Activated CD4-positive, alpha-beta T cell treated with anti-CD3 and anti-CD28 coated beads, Interleukin-2, amount 50 U/mL, for 48 hours (primary cell): ENCODE measurements around the gene XYLT1.
A peak's percentile ranks its signal among the peaks of the same experiment; 100 is the strongest.
"Not testable (repeated sequence)": the region's sequence is repeated elsewhere in the genome, so short reads cannot be mapped to it uniquely, and the experiment has no call there.

Experiments used
- DNase-seq, 2 experiments: peaks; one replicate each; pipeline ENCODE4 v3.0.0-alpha.2; 2020

XYLT1 gene

GRCh38 chr16:17354685-17355084 lies 116.1 kb downstream of the XYLT1 start:
- DNase-seq = no peak

DNA sequence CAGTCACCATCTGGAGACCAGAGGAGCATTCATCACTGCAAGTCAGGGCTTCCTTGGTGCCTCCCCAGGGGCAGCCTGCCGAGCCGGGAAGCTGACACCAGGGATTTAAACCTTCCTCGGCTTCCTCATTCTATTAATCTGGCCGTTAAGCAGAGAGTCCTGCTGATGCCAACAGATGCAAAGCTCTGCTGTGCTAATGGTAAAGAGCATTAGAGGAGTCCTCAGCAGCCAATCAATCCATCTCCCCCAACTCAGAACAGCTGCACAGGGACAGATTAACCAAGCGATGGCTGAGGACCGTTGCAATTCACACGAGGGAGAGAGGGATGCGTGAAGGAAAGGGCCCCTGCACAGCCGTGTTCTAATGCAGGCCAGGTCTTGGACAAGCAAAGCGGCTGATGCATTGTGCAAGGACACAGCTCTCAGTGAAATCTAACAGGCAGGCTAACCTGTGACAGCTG lies 116.6 kb downstream of the XYLT1 start:
- no peak for DNase-seq

- no peak for DNase-seq
Measured at GRCh38 chr16:17353561-17353960, 117.2 kb downstream of the XYLT1 start.

DNA sequence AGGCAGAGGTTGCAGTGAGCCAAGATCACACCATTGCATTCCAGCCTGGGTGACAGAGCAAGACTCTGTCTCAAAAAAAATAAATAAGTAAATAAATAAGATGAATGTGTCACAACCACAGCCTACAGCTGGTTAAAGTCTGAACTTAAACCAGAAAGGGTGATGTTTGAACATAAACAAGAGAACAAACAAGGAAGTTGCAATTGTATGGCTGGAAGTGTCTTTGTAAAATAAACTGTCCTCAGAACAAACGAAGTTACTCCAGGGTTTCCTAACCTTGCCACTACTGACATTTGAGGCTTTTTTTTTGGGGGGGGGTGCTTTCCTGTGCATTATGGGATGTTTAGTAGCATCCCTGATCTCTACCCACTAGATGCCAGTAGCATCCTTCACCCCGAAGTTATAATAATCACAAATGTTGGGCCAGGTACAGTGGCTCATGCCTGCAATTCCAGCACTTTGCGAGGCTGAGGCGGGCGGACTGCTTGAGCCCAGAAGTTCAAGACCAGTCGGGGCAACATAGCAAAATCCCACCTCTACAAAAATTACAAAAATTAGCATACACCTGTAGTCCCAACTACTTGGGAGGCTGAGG lies 119.2 kb downstream of the XYLT1 start:
- no peak for DNase-seq

- no peak for DNase-seq
Measured at GRCh38 chr16:17350207-17350606, 120.6 kb downstream of the XYLT1 start.

- DNase-seq = no peak
Measured at GRCh38 chr16:17348826-17349225, 121.9 kb downstream of the XYLT1 start.

DNA sequence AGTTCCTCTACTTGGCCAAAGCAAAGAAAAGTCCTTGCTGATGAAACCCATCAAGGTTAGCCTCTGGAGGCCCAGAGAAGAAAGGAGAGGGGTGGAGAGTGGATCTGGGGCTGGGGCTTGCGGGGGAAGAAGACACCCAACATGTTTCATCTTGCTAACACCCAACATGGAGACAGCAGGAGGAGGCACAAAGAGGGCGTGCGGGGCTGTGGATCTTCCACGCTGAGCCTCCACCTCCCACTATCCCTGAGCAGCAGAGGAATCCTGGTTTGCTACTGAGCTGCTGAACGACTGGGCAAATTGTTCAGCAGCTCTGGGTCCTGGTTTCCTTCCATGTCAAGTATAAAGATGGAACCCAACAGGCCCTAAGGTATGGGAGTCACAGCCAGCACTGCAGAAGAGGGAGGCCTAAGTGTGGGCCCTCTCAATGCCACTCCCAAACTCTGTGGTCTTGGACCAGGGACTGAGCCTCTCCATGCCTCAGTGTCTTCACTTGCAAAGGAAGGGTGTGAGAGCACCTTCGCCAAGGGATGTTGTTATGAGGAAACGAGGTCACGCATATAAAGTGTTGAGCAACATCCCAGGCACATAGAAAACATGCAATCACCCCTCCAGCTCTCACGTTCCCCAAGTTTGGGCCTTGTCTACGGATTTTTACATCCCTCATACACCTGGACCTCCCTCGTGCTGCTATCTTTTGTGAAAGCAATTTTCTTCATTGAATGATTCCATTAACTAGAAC lies 122.5 kb downstream of the XYLT1 start:
- no peak for DNase-seq

DNA sequence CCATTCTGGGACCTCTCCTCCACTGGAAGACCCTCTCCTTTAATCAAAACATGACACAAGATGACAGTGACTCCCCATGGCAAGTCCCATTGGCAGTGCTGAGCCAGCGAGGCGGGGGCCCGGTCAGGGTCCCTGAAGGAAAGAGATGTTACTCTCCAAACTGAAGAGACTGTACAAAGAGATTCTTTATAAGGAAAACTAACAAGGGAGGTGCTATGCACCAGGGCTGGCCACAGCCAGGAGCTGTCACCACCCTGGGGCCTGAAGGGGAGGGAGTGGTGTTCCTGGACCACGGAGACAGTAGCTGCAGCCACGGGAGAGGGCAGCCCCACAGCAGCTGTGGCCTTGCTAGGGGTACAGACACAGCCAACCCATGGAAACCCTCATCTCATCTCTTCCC lies 123.1 kb downstream of the XYLT1 start:
- no peak for DNase-seq

- peak; percentile 17 to 36 for DNase-seq
Measured at GRCh38 chr16:17346621-17347569, 123.9 kb downstream of the XYLT1 start.

- DNase-seq = peak in 1 of 2 experiments; percentile 16
Measured at GRCh38 chr16:17345043-17345442, 125.7 kb downstream of the XYLT1 start.

DNA sequence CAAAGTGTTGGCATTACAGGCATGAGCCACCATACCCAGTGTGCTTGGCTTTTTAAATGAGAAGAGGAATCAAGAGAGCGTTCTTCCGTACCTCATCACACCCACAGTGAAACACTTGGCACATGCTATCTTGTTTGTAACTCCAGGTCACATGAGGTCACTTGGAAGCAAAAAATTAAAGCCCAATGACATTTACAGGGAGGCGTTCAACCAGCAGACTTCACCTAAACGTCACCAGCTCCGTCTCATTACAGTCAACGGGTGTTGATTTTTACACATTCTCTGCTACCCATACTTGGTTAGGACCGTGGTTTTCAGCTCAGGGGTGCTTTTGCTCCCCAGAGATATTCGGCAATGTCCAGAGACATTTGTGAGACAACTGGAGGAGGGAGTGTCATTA lies 127.0 kb downstream of the XYLT1 start:
- no peak for DNase-seq

GRCh38 chr16:17343028-17343427 lies 127.7 kb downstream of the XYLT1 start:
- DNase-seq = peak; percentile 17 to 32

DNA sequence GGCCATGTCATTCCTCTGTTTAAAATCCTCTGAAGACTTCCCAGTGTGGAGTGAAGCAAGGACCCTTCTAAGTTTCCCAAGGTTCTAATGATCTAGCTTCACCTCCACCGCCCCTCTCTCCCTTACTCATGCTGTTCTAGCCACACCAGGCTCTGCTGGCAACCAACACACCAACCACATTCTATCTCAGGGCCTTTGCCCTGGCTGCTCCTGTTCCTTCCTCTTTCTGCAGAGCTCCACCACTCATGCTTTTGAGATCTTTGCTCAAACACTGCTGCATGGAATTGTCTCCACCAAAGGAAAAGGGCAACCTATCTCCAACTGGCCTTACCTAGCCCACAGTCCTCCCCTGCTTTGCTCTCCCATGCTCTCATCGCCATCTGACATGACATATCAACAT lies 128.7 kb downstream of the XYLT1 start:
- DNase-seq = no peak

- no peak for DNase-seq
Measured at GRCh38 chr16:17340804-17341203, 130.0 kb downstream of the XYLT1 start.

- no peak for DNase-seq
Measured at GRCh38 chr16:17339764-17340541, 130.8 kb downstream of the XYLT1 start.

- DNase-seq = no peak
Measured at GRCh38 chr16:17338244-17338643, 132.5 kb downstream of the XYLT1 start.

DNA sequence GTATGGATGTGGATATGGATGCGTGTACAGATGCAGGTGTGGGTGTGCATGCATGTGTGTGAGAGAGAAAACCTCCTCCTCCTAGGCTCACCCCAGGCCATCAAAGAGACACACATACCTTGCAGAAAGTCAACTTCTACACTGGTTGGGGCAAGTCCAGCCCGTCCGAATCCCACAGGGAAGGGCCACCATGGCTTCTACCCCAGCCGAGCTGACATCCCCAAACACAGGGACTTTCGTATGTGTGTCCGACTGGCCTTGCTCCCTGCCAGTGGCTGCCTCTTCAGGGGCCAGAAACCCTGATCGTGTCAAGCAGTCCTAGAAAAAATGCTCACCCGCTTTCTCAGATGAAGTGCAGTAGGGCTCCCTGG lies 134.2 kb downstream of the XYLT1 start:
- DNase-seq = no peak

DNA sequence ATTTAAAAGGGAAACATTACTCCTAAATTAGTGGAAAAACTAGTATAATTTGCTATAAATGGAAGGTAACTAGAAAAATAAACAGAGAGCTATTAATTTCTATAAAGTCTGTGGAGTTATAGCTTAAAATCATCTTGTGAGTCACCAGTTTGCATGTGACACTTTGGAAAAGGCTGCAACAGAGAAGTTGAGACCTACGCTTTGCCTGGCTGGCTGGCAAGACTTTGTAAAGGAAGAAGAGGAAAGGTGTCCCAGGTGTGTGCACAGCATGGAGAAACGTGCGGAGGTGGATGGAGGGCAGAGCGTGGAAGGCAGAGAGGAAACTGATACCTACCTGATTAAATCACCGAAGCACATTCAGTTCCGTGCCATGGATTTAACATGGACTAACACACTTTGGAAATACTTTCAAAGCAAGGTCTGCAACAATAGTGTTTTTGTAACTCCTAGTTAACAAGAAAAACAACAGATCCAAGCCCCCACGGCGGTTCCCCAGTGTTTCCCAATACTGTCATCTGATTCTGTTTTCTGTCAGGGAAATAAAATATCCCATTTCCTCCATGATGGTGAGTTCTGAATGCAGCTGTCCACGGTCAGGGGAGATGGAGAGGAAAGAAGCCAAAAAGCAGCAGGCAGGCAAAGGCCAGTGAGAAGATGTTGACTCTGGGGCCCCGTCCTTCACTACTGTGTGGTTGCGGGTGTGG lies 134.8 kb downstream of the XYLT1 start:
- no peak for DNase-seq

- DNase-seq = not testable (repeated sequence)
Measured at GRCh38 chr16:17335406-17335805, 135.4 kb downstream of the XYLT1 start.

DNA sequence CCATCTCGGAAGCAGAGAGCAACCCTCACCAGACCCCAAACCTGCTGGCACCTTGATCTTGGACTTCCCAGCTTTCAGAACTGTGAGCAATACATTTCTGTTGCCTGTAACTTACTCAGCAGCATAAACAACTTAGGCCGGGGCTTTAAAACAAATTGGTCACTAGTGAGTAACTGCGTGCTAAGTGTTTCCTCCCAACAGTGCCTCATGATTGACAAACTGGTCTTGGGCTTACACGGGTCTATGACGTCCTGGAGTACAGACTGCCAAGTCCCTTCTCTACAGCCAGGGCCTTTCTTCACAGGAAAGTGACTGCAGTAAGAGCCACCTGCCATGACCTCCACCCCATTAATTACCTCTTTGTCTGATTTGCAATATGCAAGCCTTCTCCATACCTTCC lies 136.7 kb downstream of the XYLT1 start:
- DNase-seq = no peak

DNA sequence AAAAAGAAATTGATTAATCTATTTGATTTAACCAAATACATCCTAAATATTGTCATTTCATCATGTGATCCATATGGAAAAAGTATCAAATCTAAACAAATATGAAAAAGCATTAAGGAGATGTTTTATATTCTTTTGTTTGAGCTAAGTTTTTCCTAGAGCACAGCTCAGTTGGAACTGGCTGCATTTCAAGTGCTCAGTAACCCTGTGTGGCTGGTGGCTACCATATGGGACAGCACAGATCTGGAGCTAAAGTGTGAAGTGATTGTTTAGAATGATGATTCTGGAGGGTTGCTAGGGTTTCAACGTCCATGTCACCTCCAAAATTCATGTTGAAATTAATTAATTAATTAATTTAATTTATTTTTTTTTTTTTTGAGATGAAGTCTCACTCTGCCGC lies 137.5 kb downstream of the XYLT1 start:
- no peak for DNase-seq

DNA sequence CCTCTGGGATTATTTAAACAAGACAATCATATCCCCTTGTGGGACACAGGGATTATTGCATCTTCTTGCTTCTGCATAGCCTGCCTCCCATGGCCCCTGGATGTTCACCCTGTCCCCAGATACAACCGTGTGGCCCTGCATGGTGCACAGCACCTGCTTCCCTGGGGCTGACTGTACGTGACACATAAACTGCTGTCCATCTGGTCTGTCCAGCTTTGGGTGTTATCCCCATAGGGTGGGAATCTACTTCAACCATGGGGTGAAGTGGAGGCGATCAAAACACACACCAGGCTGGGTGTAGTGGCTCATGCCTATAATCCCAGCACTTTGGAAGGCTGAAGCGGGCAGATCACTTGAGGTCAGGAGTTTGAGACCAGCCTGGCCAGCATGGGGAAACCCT lies 138.8 kb downstream of the XYLT1 start:
- DNase-seq = no peak
